ENCODE measurements around the gene P2RX7.
"Not testable (repeated sequence)": the region's sequence is repeated elsewhere in the genome, so short reads cannot be mapped to it uniquely, and the experiment has no call there.

The P2RX7 gene

GRCh38 chr12:121228919-121229665, 96.4 kb downstream of the P2RX7 start:
- H3K27ac ChIP-seq = no peak overlapping the region
- no peak for DNase-seq
- H3K9me3 ChIP-seq = no peaks in the 10 kb centered on the region
- no peaks in the 10 kb centered on the region for H3K27me3 ChIP-seq
- H3K4me3 ChIP-seq = no peak overlapping the region
- peaks cover 0 to 6% (median 3%) of the 10 kb centered on the region in 4 donors for H3K4me1 ChIP-seq
- peaks cover 26 to 61% (median 45%) of the 10 kb centered on the region in 3 donors for H3K36me3 ChIP-seq
- intact Hi-C loops (cut with DNase I; ENCODE audit: low total_unique reads) = no loop called here
- TF ChIP-seq, protein P1, sequence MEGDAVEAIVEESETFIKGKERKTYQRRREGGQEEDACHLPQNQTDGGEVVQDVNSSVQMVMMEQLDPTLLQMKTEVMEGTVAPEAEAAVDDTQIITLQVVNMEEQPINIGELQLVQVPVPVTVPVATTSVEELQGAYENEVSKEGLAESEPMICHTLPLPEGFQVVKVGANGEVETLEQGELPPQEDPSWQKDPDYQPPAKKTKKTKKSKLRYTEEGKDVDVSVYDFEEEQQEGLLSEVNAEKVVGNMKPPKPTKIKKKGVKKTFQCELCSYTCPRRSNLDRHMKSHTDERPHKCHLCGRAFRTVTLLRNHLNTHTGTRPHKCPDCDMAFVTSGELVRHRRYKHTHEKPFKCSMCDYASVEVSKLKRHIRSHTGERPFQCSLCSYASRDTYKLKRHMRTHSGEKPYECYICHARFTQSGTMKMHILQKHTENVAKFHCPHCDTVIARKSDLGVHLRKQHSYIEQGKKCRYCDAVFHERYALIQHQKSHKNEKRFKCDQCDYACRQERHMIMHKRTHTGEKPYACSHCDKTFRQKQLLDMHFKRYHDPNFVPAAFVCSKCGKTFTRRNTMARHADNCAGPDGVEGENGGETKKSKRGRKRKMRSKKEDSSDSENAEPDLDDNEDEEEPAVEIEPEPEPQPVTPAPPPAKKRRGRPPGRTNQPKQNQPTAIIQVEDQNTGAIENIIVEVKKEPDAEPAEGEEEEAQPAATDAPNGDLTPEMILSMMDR (IDR thresholded peaks at IDR 0.05) = no peak

DNA sequence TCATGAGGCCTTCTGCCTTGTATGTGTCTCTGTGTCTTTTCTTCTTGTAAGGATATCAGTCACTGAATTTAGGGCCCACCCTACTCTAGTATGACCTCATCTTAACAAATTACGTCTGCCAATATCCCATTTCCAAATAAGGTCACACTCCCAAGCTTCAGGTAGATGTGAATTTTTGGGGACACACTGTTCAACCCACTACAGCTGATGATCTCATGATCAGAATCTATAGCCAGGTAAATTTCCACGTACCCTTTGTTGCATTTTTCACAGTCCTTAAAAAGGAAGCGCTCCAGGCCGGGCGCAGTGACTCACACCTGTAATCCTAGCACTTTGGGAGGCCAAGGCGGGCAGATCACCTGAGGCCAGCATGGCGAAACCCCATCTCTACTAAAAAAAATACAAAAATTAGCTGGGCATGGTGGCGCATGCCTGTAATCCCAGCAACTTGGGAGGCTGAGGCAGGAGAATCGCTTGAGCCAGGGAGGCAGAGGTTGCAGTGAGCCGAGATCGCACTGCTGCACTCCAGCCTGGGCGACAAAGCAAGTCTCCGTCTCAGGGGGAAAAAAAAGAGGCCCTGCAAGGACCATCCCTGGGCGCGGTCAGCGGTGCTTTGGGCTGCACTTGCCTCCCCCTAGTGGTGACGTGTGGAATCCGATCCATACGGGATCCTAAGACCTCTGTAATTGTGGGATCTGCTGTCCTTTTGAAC, 97.3 kb downstream of the P2RX7 start:
- H3K4me1 ChIP-seq; intact Hi-C loops (cut with DNase I; ENCODE audit: low total_unique reads); H3K27me3 ChIP-seq; H3K4me3 ChIP-seq; H3K27ac ChIP-seq; H3K9me3 ChIP-seq: not testable (repeated sequence)
- TF ChIP-seq, protein P1 (IDR thresholded peaks at IDR 0.05) = peak; percentile 78 to 87
- H3K36me3 ChIP-seq = peaks cover 26 to 65% (median 45%) of the 10 kb centered on the region in 3 donors
- peak; percentile 53 to 82 for DNase-seq

GRCh38 chr12:121230538-121230907, 97.8 kb downstream of the P2RX7 start:
- DNase-seq = no peak
- Histone ChIP-seq H3K36me3 (peaks cover 26 to 68% (median 42%) of the 10 kb centered on the region in 3 donors), H3K4me1 (peaks cover 0 to 6% (median 3%) of the 10 kb centered on the region in 4 donors), H3K27me3 (no peaks in the 10 kb centered on the region), H3K4me3 (no peak overlapping the region), H3K9me3 (no peaks in the 10 kb centered on the region), H3K27ac (no peak overlapping the region)
- TF ChIP-seq, protein P1 (IDR thresholded peaks at IDR 0.05) = no peak
- intact Hi-C loops (cut with DNase I; ENCODE audit: low total_unique reads) = no loop called here

- Histone ChIP-seq H3K27me3 (no peaks in the 10 kb centered on the region), H3K4me1 (peaks cover 0 to 6% (median 3%) of the 10 kb centered on the region in 4 donors), H3K27ac (no peak overlapping the region), H3K36me3 (peaks cover 18 to 68% (median 42%) of the 10 kb centered on the region in 3 donors), H3K9me3 (no peaks in the 10 kb centered on the region), H3K4me3 (no peak overlapping the region)
- DNase-seq = no peak
- intact Hi-C loops (cut with DNase I; ENCODE audit: low total_unique reads) = no loop called here
- TF ChIP-seq, protein P1 (IDR thresholded peaks at IDR 0.05) = no peak
These were observed 99.5 kb downstream of the P2RX7 start for GRCh38 chr12:121232163-121232562.

DNA sequence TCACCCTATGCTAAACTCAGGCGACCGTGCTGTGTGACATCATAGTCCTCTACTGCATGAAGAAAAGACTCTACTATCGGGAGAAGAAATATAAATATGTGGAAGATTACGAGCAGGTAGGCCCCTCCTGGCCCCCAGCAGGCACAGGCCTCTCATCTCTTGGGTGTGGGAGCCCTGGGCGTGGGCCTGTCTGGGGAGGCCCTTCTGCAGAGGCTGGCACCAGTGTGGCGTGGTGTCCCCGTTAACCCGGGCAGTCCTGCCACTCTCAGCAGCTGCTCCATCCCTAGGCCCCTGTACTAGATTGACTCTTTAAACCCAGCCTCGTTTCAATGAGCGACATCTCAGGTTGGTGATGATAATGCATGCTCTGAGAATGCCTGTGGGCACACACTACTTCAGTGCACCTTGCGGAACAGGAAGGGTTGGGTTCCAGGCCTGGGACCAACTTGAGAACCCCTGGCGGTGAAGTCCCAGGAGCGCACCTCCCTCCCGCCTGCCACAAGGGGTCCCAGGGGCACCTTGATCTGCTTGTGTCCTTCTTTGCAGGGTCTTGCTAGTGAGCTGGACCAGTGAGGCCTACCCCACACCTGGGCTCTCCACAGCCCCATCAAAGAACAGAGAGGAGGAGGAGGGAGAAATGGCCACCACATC, 100.4 kb downstream of the P2RX7 start:
- TF ChIP-seq, protein P1 (IDR thresholded peaks at IDR 0.05) = no peak
- no peaks in the 10 kb centered on the region for H3K27me3 ChIP-seq
- H3K36me3 ChIP-seq = peaks cover 18 to 72% (median 44%) of the 10 kb centered on the region in 3 donors
- DNase-seq = no peak
- peaks cover 0 to 8% (median 5%) of the 10 kb centered on the region in 4 donors for H3K4me1 ChIP-seq
- H3K27ac ChIP-seq = no peak overlapping the region
- no peak overlapping the region for H3K4me3 ChIP-seq
- intact Hi-C loops (cut with DNase I; ENCODE audit: low total_unique reads) = no loop called here
- no peaks in the 10 kb centered on the region for H3K9me3 ChIP-seq

Data from tibial artery (tissue), 4 donors.